ENCODE results near the gene CBARP. TPM values are rescaled to one million over a fixed set of nuclear protein-coding genes. Genes with fewer than 3 reads are reported as not detected.

The CBARP gene
- total and polyA plus RNA-seq, 2 donors from 2014 or later = 1.0 to 1.1 TPM

- no peak for FAIRE-seq
- intact Hi-C loops (cut with DNase I) = no loop called here
- TF ChIP-seq, protein P1, sequence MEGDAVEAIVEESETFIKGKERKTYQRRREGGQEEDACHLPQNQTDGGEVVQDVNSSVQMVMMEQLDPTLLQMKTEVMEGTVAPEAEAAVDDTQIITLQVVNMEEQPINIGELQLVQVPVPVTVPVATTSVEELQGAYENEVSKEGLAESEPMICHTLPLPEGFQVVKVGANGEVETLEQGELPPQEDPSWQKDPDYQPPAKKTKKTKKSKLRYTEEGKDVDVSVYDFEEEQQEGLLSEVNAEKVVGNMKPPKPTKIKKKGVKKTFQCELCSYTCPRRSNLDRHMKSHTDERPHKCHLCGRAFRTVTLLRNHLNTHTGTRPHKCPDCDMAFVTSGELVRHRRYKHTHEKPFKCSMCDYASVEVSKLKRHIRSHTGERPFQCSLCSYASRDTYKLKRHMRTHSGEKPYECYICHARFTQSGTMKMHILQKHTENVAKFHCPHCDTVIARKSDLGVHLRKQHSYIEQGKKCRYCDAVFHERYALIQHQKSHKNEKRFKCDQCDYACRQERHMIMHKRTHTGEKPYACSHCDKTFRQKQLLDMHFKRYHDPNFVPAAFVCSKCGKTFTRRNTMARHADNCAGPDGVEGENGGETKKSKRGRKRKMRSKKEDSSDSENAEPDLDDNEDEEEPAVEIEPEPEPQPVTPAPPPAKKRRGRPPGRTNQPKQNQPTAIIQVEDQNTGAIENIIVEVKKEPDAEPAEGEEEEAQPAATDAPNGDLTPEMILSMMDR (IDR thresholded peaks at IDR 0.05; ENCODE audit: borderline replicate concordance, extremely low read depth, insufficient read depth) = peak; percentile 21
- H3K4me3 ChIP-seq (ENCODE audit: low read length in 3 of 3) = no peak overlapping the region
- H3K9ac ChIP-seq (ENCODE audit: low read length in 3 of 3) = no peak overlapping the region
- peaks cover 0 to 7% (median 5%) of the 10 kb centered on the region in 3 donors for H3K4me1 ChIP-seq (ENCODE audit: control insufficient read depth in 2 of 3, insufficient read depth in 2 of 3, low read depth in 1 of 3, low read length in 3 of 3)
- H3K27me3 ChIP-seq (ENCODE audit: control insufficient read depth, insufficient read depth, low read length) = no peaks in the 10 kb centered on the region
- no peak for DNase-seq
- H3K27ac ChIP-seq (ENCODE audit: low read depth in 2 of 2, low read length in 2 of 2) = no peak overlapping the region
- no peaks in the 10 kb centered on the region for H3K9me3 ChIP-seq (ENCODE audit: control insufficient read depth in 2 of 3, insufficient read depth in 1 of 3, low read length in 3 of 3)
- peaks cover 0 to 10% (median 0%) of the 10 kb centered on the region in 3 donors for H3K36me3 ChIP-seq (ENCODE audit: control insufficient read depth in 2 of 3, insufficient read depth in 3 of 3, low read length in 3 of 3)
Measured at GRCh38 chr19:1223018-1223855, 14.6 kb downstream of the CBARP start.

DNA sequence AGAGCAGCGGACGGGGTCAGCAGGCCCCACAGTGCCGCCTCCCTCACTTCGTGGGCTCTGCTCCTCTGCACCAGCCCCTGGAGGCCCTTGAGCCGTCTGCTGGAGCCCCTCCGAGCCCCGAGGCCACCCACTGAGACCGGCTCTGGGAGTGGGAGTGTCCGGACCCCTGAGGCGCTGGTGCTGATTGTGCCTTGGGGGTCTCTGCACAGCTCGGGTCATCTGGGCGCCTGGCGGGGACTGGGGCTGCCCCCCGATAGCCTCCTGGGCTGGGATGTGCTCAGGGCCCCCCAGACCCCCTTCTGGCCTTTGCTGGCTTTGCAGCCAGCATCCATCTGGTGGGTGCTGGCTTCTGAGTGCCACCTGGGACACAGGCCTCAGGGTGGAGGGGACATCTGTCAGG is 15.4 kb downstream of the CBARP start:
- Histone ChIP-seq H3K4me3 (ENCODE audit: low read length in 3 of 3) (no peak overlapping the region), H3K36me3 (ENCODE audit: control insufficient read depth in 2 of 3, insufficient read depth in 3 of 3, low read length in 3 of 3) (peaks cover 0 to 10% (median 0%) of the 10 kb centered on the region in 3 donors), H3K27ac (ENCODE audit: low read depth in 2 of 2, low read length in 2 of 2) (no peak overlapping the region), H3K27me3 (ENCODE audit: control insufficient read depth, insufficient read depth, low read length) (no peaks in the 10 kb centered on the region), H3K4me1 (ENCODE audit: control insufficient read depth in 2 of 3, insufficient read depth in 2 of 3, low read depth in 1 of 3, low read length in 3 of 3) (peaks cover 0 to 12% (median 5%) of the 10 kb centered on the region in 3 donors), H3K9ac (ENCODE audit: low read length in 3 of 3) (no peak overlapping the region), H3K9me3 (ENCODE audit: control insufficient read depth in 2 of 3, insufficient read depth in 1 of 3, low read length in 3 of 3) (no peaks in the 10 kb centered on the region)
- TF ChIP-seq, protein P1 (IDR thresholded peaks at IDR 0.05; ENCODE audit: borderline replicate concordance, extremely low read depth, insufficient read depth) = no peak
- FAIRE-seq = no peak
- intact Hi-C loops (cut with DNase I) = no loop called here
- DNase-seq = no peak

DNA sequence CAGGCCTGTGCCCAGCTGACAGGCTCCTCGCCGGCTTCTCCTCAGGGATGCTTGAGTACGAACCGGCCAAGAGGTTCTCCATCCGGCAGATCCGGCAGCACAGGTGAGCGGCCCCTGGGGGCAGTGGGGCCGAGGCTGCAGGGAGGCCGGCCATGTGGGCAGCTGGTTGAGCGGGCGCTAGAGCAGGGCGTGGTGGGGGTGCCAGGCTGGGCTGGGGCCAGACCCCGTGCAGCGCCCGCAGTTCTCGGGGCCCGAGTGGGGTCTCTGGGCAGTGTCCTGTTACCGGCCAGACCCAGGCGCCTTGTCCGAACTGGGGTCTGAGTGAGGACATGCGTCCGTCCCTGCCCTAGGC is 15.9 kb downstream of the CBARP start:
- H3K36me3 ChIP-seq (ENCODE audit: control insufficient read depth in 2 of 3, insufficient read depth in 3 of 3, low read length in 3 of 3) = peaks cover 0 to 11% (median 0%) of the 10 kb centered on the region in 3 donors
- H3K9ac ChIP-seq (ENCODE audit: low read length in 3 of 3) = no peak overlapping the region
- H3K27me3 ChIP-seq (ENCODE audit: control insufficient read depth, insufficient read depth, low read length) = no peaks in the 10 kb centered on the region
- FAIRE-seq = no peak
- intact Hi-C loops (cut with DNase I) = no loop called here
- TF ChIP-seq, protein P1 (IDR thresholded peaks at IDR 0.05; ENCODE audit: borderline replicate concordance, extremely low read depth, insufficient read depth) = no peak
- H3K4me3 ChIP-seq (ENCODE audit: low read length in 3 of 3) = no peak overlapping the region
- DNase-seq = no peak
- H3K9me3 ChIP-seq (ENCODE audit: control insufficient read depth in 2 of 3, insufficient read depth in 1 of 3, low read length in 3 of 3) = no peaks in the 10 kb centered on the region
- peaks cover 0 to 15% (median 5%) of the 10 kb centered on the region in 3 donors for H3K4me1 ChIP-seq (ENCODE audit: control insufficient read depth in 2 of 3, insufficient read depth in 2 of 3, low read depth in 1 of 3, low read length in 3 of 3)
- peak overlapping the region in 1 of 2 donors; percentile 22 for H3K27ac ChIP-seq (ENCODE audit: low read depth in 2 of 2, low read length in 2 of 2)

All from kidney (tissue), 14 donors.